SK-N-SH treated with all-trans-retinoic acid at 6 μM for 48 hours (cell line): ENCODE measurements around the gene RBFOX1.

ENCODE experiments used
- ATAC-seq: fragments of 200-7000 bp; cut with Tn5 transposase; 3 replicates; pipeline ENCODE4 v1.9.1; 2020; ENCODE audit warnings: mild to moderate bottlenecking, moderate library complexity
- ARNTL ChIP-seq: fragments of 450-650 bp; formaldehyde crosslinking; IDR thresholded peaks from 2 replicates; pipeline ENCODE4 v1.5.0; 2020; ENCODE audit warnings: low read depth, mild to moderate bottlenecking, moderate library complexity, borderline replicate concordance
- BACH2 ChIP-seq: fragments of 250-450 bp; sonication (Bioruptor Pico); IDR thresholded peaks from 2 replicates; pipeline ENCODE4 v1.9.0; 2021; ENCODE audit warnings: mild to moderate bottlenecking, borderline replicate concordance
- CREB5 ChIP-seq: fragments of 250-450 bp; sonication (Bioruptor Pico); IDR thresholded peaks from 2 replicates; pipeline ENCODE4 v1.5.1; 2020; ENCODE audit warnings: low read depth, mild to moderate bottlenecking, moderate library complexity
- CSDC2 ChIP-seq: fragments of 250-450 bp; sonication (Bioruptor Pico); IDR thresholded peaks from 2 replicates; pipeline ENCODE4 v1.5.0; 2020; ENCODE audit warnings: mild to moderate bottlenecking, moderate library complexity
- CSRNP3 ChIP-seq: fragments of 250-450 bp; sonication (Bioruptor Pico); IDR thresholded peaks from 2 replicates; pipeline ENCODE4 v1.5.1; 2021; ENCODE audit warnings: mild to moderate bottlenecking, moderate library complexity
- ESRRG ChIP-seq: fragments of 250-450 bp; sonication (Bioruptor Pico); IDR thresholded peaks from 2 replicates; pipeline ENCODE4 v1.6.1; 2021; ENCODE audit warnings: mild to moderate bottlenecking
- GLIS3 ChIP-seq: fragments of 250-450 bp; sonication (Bioruptor Pico); IDR thresholded peaks from 2 replicates; pipeline ENCODE4 v1.5.0; 2020; ENCODE audit warnings: mild to moderate bottlenecking, moderate library complexity
- ISL1 ChIP-seq: fragments of 250-450 bp; sonication (Bioruptor Pico); IDR thresholded peaks from 2 replicates; pipeline ENCODE4 v2.1.2; 2022; ENCODE audit warnings: mild to moderate bottlenecking, moderate library complexity
- OSR1 ChIP-seq: fragments of 250-450 bp; sonication (Bioruptor Pico); IDR thresholded peaks from 2 replicates; pipeline ENCODE4 v1.8.0; 2022; ENCODE audit warnings: moderate library complexity, mild to moderate bottlenecking, inconsistent platforms
- POU6F1 ChIP-seq: fragments of 250-450 bp; sonication (Bioruptor Pico); IDR thresholded peaks from 2 replicates; pipeline ENCODE4 v1.8.0; 2021; ENCODE audit warnings: low read depth, mild to moderate bottlenecking, moderate library complexity, borderline replicate concordance
- PPARA ChIP-seq: fragments of 250-450 bp; sonication (Bioruptor Pico); IDR thresholded peaks from 2 replicates; pipeline ENCODE4 v1.5.0; 2020; ENCODE audit warnings: mild to moderate bottlenecking, borderline replicate concordance
- SNAI2 ChIP-seq: fragments of 250-450 bp; sonication (Bioruptor Pico); IDR thresholded peaks from 2 replicates; pipeline ENCODE4 v1.5.0; 2020; ENCODE audit warnings: mild to moderate bottlenecking, moderate library complexity
- TCF4 ChIP-seq: fragments of 250-450 bp; sonication (Bioruptor Pico); IDR thresholded peaks from 2 replicates; pipeline ENCODE4 v1.8.0; 2021; ENCODE audit warnings: mild to moderate bottlenecking, moderate library complexity, borderline replicate concordance
- TOX ChIP-seq: fragments of 250-450 bp; sonication (Bioruptor Pico); IDR thresholded peaks from 2 replicates; pipeline ENCODE4 v1.8.0; 2021; ENCODE audit warnings: mild to moderate bottlenecking, moderate library complexity, borderline replicate concordance
- TSHZ2 ChIP-seq: fragments of 250-450 bp; sonication (Bioruptor Pico); IDR thresholded peaks from 2 replicates; pipeline ENCODE4 v1.5.0; 2020; ENCODE audit warnings: mild to moderate bottlenecking, moderate library complexity
- ZC3H10 ChIP-seq: fragments of 250-450 bp; sonication (Bioruptor Pico); IDR thresholded peaks from 2 replicates; pipeline ENCODE4 v1.5.1; 2021; ENCODE audit warnings: mild to moderate bottlenecking, moderate library complexity
- ZFP3 ChIP-seq: fragments of 250-450 bp; sonication (Bioruptor Pico); IDR thresholded peaks from 2 replicates; pipeline ENCODE4 v1.5.0; 2020; ENCODE audit warnings: mild to moderate bottlenecking, moderate library complexity
- ZFP30 ChIP-seq: fragments of 450-650 bp; formaldehyde crosslinking; IDR thresholded peaks from 2 replicates; pipeline ENCODE4 v1.5.0; 2022; ENCODE audit warnings: mild to moderate bottlenecking, moderate library complexity
- ZNF565 ChIP-seq: fragments of 450-650 bp; formaldehyde crosslinking; conservative IDR thresholded peaks from 2 replicates; pipeline ENCODE4 v1.5.0; 2020; ENCODE audit warnings: low read depth, mild to moderate bottlenecking, moderate library complexity
- ZNF70 ChIP-seq: fragments of 450-650 bp; formaldehyde crosslinking; IDR thresholded peaks from 2 replicates; pipeline ENCODE4 v1.5.0; 2020; ENCODE audit warnings: mild to moderate bottlenecking, moderate library complexity
- ZNF8 ChIP-seq: fragments of 450-650 bp; formaldehyde crosslinking; IDR thresholded peaks from 2 replicates; pipeline ENCODE4 v1.5.0; 2020; ENCODE audit warnings: mild to moderate bottlenecking, moderate library complexity

RBFOX1 gene

GRCh38 chr16:7351610-7352510 lies 19.2 kb downstream of the RBFOX1 start:
- no peak for TF ChIP-seq GLIS3 (CRISPR knock-in tag)
- no peak for TF ChIP-seq BACH2
- TF ChIP-seq, all 23 proteins: peak for 0

GRCh38 chr16:7355758-7356157 lies 23.1 kb downstream of the RBFOX1 start:
- no peak for TF ChIP-seq PPARA (CRISPR knock-in tag)
- ATAC-seq: no peak

More at GRCh38 chr16:7351610-7352510, 19.2 kb downstream of the RBFOX1 start:
- no peak for ATAC-seq

GRCh38 chr16:7361416-7362129 lies 28.9 kb downstream of the RBFOX1 start:
- TF ChIP-seq ZFP30 (no peak), GLIS3 (CRISPR knock-in tag) (no peak), POU6F1 (CRISPR knock-in tag) (no peak), SNAI2 (CRISPR knock-in tag) (no peak), TCF4 (CRISPR knock-in tag) (no peak), TOX (CRISPR knock-in tag) (no peak), ZNF565 (CRISPR knock-in tag) (no peak), OSR1 (no peak), ARNTL (CRISPR knock-in tag) (no peak), CREB5 (CRISPR knock-in tag) (no peak), CSDC2 (CRISPR knock-in tag) (no peak), ZNF70 (CRISPR knock-in tag) (no peak), ISL1 (no peak), ESRRG (CRISPR knock-in tag) (no peak), ZC3H10 (CRISPR knock-in tag) (no peak), PPARA (CRISPR knock-in tag) (no peak), ZNF8 (CRISPR knock-in tag) (no peak), BACH2 (no peak), CSRNP3 (CRISPR knock-in tag) (no peak), TSHZ2 (CRISPR knock-in tag) (no peak)
- TF ChIP-seq, all 23 proteins: peak for 0
- no peak for ATAC-seq

GRCh38 chr16:7362231-7362630 lies 29.6 kb downstream of the RBFOX1 start:
- ATAC-seq: no peak
- TF ChIP-seq POU6F1 (CRISPR knock-in tag) (no peak), ZFP30 (no peak), CSDC2 (CRISPR knock-in tag) (no peak), ZC3H10 (CRISPR knock-in tag) (no peak), TSHZ2 (CRISPR knock-in tag) (no peak), ZFP3 (CRISPR knock-in tag) (no peak), CREB5 (CRISPR knock-in tag) (no peak), ZNF70 (CRISPR knock-in tag) (no peak), BACH2 (no peak)
